T-cell (primary cell): Measurements from ENCODE around the gene IL10. TPM values are rescaled to one million over a fixed set of nuclear protein-coding genes. Genes with fewer than 3 reads are reported as not detected.
A peak's percentile ranks its signal among the peaks of the same experiment; 100 is the strongest.

Experiments
- ATAC-seq, 4 experiments: fragments of 200-7000 bp in 3 of 4; fragments of 150-1000 bp in 1 of 4; cut with Tn5 transposase; replicated peaks in 1 of 4; 1 replicate in 3 of 4; 2 replicates in 1 of 4; pipeline ENCODE4 v1.10.0; 2021; ENCODE audit warnings: moderate library complexity in 3 of 4, mild to moderate bottlenecking in 2 of 4, moderate number of reproducible peaks in 1 of 4
- CTCF ChIA-PET, 2 donors: fragments of 300-600 bp; sonication (Branson Sonifier 250); formaldehyde crosslinking; loops; one replicate each; lab custom pipeline; 2022; ENCODE audit warnings: antibody characterized with exemption in 2 of 2; lab: Charles Lee
- POLR2A ChIA-PET, 2 donors: fragments of 300-600 bp; sonication (Branson Sonifier 250); formaldehyde crosslinking; loops; one replicate each; lab custom pipeline; 2022; ENCODE audit warnings: antibody characterized with exemption in 2 of 2; lab: Charles Lee
- DNase-seq, 35 experiments: peaks; one replicate each; pipeline versions ENCODE4 v3.0.0 to v3.0.0-alpha.2; 2013 to 2023
- H3K27ac ChIP-seq: one replicate; pipeline ENCODE4 v1.5.1; 2013; ENCODE audit warnings: low read length
- H3K27me3 ChIP-seq, 2 experiments: replicated peaks in 1 of 2; 1 replicate in 1 of 2; 2 replicates in 1 of 2; pipeline versions ENCODE4 v1.6.1 to v1.7.0; 2013; ENCODE audit warnings: low read length in 1 of 2, mixed read lengths in 1 of 2; ENCODE audit not compliant: control insufficient read depth in 2 of 2, insufficient read depth in 2 of 2; ENCODE audit errors: extremely low read depth in 1 of 2
- H3K36me3 ChIP-seq, 2 donors: 1 replicate in 1 of 2; 2 replicates in 1 of 2; pipeline versions ENCODE4 v1.6.1 to v1.7.0; 2013; ENCODE audit warnings: low read length in 1 of 2; ENCODE audit not compliant: control insufficient read depth in 2 of 2, insufficient read depth in 1 of 2; ENCODE audit errors: extremely low read depth in 1 of 2
- H3K4me1 ChIP-seq, 2 experiments: 1 replicate in 1 of 2; 2 replicates in 1 of 2; pipeline versions ENCODE4 v1.6.1 to v1.7.0; 2013; ENCODE audit warnings: low read length in 2 of 2, mixed read lengths in 1 of 2; ENCODE audit not compliant: insufficient read depth in 2 of 2, control insufficient read depth in 1 of 2; ENCODE audit errors: extremely low read depth in 1 of 2
- H3K4me3 ChIP-seq, 2 donors: 1 replicate in 1 of 2; 2 replicates in 1 of 2; pipeline versions ENCODE4 v1.5.1 to v1.7.0; 2013; ENCODE audit warnings: mild to moderate bottlenecking in 2 of 2, low read length in 1 of 2, moderate library complexity in 1 of 2; ENCODE audit not compliant: control insufficient read depth in 1 of 2; ENCODE audit errors: extremely low read depth in 1 of 2
- H3K9me3 ChIP-seq: 2 replicates; pipeline ENCODE4 v1.7.0; 2013
- H3K27ac Mint-ChIP-seq, 2 donors: one replicate each; pipeline ENCODE4 v1.8.0; 2020 to 2021; ENCODE audit warnings: mild to moderate bottlenecking in 2 of 2, mixed read lengths in 2 of 2
- H3K27me3 Mint-ChIP-seq, 2 donors: one replicate each; pipeline ENCODE4 v1.8.0; 2021 to 2022; ENCODE audit warnings: mixed read lengths in 2 of 2
- H3K36me3 Mint-ChIP-seq: one replicate; pipeline ENCODE4 v1.8.0; 2021; ENCODE audit warnings: mixed read lengths
- H3K4me1 Mint-ChIP-seq, 3 donors: one replicate each; pipeline ENCODE4 v1.8.0; 2020 to 2022; ENCODE audit warnings: mixed read lengths in 3 of 3, mild to moderate bottlenecking in 1 of 3
- H3K4me3 Mint-ChIP-seq, 3 donors: one replicate each; pipeline ENCODE4 v1.8.0; 2020 to 2022; ENCODE audit warnings: mild to moderate bottlenecking in 3 of 3, mixed read lengths in 3 of 3, moderate library complexity in 3 of 3
- H3K9me3 Mint-ChIP-seq, 3 donors: one replicate each; pipeline ENCODE4 v1.8.0; 2020 to 2022; ENCODE audit warnings: mixed read lengths in 3 of 3
- WGBS: methylation state at CpG from one replicate; pipeline ENCODE4 v1.1.5; 2013; ENCODE audit warnings: missing lambda C conversion rate; ENCODE audit not compliant: insufficient coverage; 5-methylcytosine and 5-hydroxymethylcytosine counted together
- total RNA-seq, 35 experiments: library from RNA in 6 of 35; stranded (reverse) in 6 of 35; fragments of 120-200 nt in 1 of 35; gene quantifications; one replicate each; pipeline versions ENCODE4 v1.2.1 to v1.2.4 and lab custom pipeline; 2013 to 2026

IL10 gene
- total RNA-seq, 5 donors from 2014 or later (not counting 1 experiment from before 2014, with no cell fraction given), result 0.19 to 1.1 (median 0.26) TPM; not detected in 2

GRCh38 chr1:206792939-206793607 lies 20.8 kb upstream of the IL10 start:
- DNase-seq (no peak), ATAC-seq (no peak)
- H3K27ac ChIP-seq, result no peak overlapping the region
- POLR2A ChIA-PET, result interaction anchor here in 1 of 2 donors (0.5 to 0.6 kb wide), 2 partner anchors 31 to 119 kb away, joined by 4 to 8 read pairs; no protein-coding TSS in a partner anchor
- CTCF ChIA-PET, result interaction anchor here in 1 of 2 donors (1.0 kb wide), 1 partner anchor 91 kb away, joined by 3 read pairs; no protein-coding TSS in a partner anchor
- no peak overlapping the region for H3K4me3 Mint-ChIP-seq
- no peaks in the 10 kb centered on the region for H3K36me3 Mint-ChIP-seq
- no peaks in the 10 kb centered on the region for H3K9me3 ChIP-seq
- peaks cover 45 to 54% (median 46%) of the 10 kb centered on the region in 3 donors for H3K4me1 Mint-ChIP-seq
- no peaks in the 10 kb centered on the region for H3K36me3 ChIP-seq
- H3K27me3 ChIP-seq, result peaks cover 0 to 3% of the 10 kb centered on the region in 2 experiments
- H3K4me1 ChIP-seq, result peaks cover 9 to 45% of the 10 kb centered on the region in 2 experiments
- no peaks in the 10 kb centered on the region for H3K9me3 Mint-ChIP-seq
- H3K27ac Mint-ChIP-seq, result no peak overlapping the region
- H3K4me3 ChIP-seq, result no peak overlapping the region
- no peaks in the 10 kb centered on the region for H3K27me3 Mint-ChIP-seq
- 75% methylated on average over 10 of the region's 16 CpGs for WGBS

- no peak for DNase-seq
- no peak for ATAC-seq
- H3K4me1 Mint-ChIP-seq, result peaks cover 62 to 71% (median 67%) of the 10 kb centered on the region in 3 donors
- H3K9me3 Mint-ChIP-seq, result no peaks in the 10 kb centered on the region
- peaks cover 9 to 54% of the 10 kb centered on the region in 2 experiments for H3K4me1 ChIP-seq
- peak overlapping the region in 1 of 3 donors; percentile 57 for H3K4me3 Mint-ChIP-seq
- H3K36me3 Mint-ChIP-seq, result no peaks in the 10 kb centered on the region
- POLR2A ChIA-PET, result interaction anchor here in 1 of 2 donors (0.6 kb wide), 1 partner anchor 27 kb away, joined by 3 read pairs; no protein-coding TSS in a partner anchor
- no peak overlapping the region for H3K27ac Mint-ChIP-seq
- H3K27me3 Mint-ChIP-seq, result no peaks in the 10 kb centered on the region
- no peak overlapping the region for H3K4me3 ChIP-seq
- H3K27me3 ChIP-seq, result no peaks in the 10 kb centered on the region
- H3K36me3 ChIP-seq, result no peaks in the 10 kb centered on the region
- H3K27ac ChIP-seq, result no peak overlapping the region
- WGBS, result 93% methylated on average over 3 of the region's 11 CpGs
- CTCF ChIA-PET, result interaction anchor here in 1 of 2 donors (0.5 to 0.8 kb wide), 2 partner anchors 13 to 193 kb away, joined by 3 read pairs; no protein-coding TSS in a partner anchor
- no peaks in the 10 kb centered on the region for H3K9me3 ChIP-seq
Measured at GRCh38 chr1:206790502-206791250, 18.4 kb upstream of the IL10 start.

GRCh38 chr1:206788487-206789050 lies 16.3 kb upstream of the IL10 start:
- H3K36me3 Mint-ChIP-seq, result no peaks in the 10 kb centered on the region
- DNase-seq (no peak), ATAC-seq (no peak)
- Histone ChIP-seq H3K9me3 (no peaks in the 10 kb centered on the region), H3K4me3 (no peak overlapping the region), H3K27ac (no peak overlapping the region), H3K4me1 (peaks cover 16 to 64% of the 10 kb centered on the region in 2 experiments), H3K27me3 (no peaks in the 10 kb centered on the region), H3K36me3 (no peaks in the 10 kb centered on the region)
- H3K4me1 Mint-ChIP-seq, result peaks cover 69 to 78% (median 73%) of the 10 kb centered on the region in 3 donors
- no peak overlapping the region for H3K27ac Mint-ChIP-seq
- no CpG with 5 or more reads among the region's 3 CpGs for WGBS
- ChIA-PET CTCF (interaction anchor here in 1 of 2 donors (0.8 to 1.6 kb wide), 2 partner anchors 10 to 15 kb away, joined by 3 to 5 read pairs; no protein-coding TSS in a partner anchor), POLR2A (no interaction called here)
- H3K9me3 Mint-ChIP-seq, result no peaks in the 10 kb centered on the region
- no peak overlapping the region for H3K4me3 Mint-ChIP-seq
- no peaks in the 10 kb centered on the region for H3K27me3 Mint-ChIP-seq

GRCh38 chr1:206787891-206788290 lies 15.6 kb upstream of the IL10 start:
- Mint-ChIP-seq H3K9me3 (no peaks in the 10 kb centered on the region), H3K36me3 (no peaks in the 10 kb centered on the region), H3K27me3 (no peaks in the 10 kb centered on the region), H3K27ac (no peak overlapping the region), H3K4me1 (peaks cover 73 to 83% (median 78%) of the 10 kb centered on the region in 3 donors), H3K4me3 (no peak overlapping the region)
- 97% methylated on average over 4 of the region's 5 CpGs for WGBS
- Histone ChIP-seq H3K27me3 (no peaks in the 10 kb centered on the region), H3K4me1 (peaks cover 20 to 65% of the 10 kb centered on the region in 2 experiments), H3K4me3 (no peak overlapping the region), H3K36me3 (no peaks in the 10 kb centered on the region), H3K27ac (no peak overlapping the region), H3K9me3 (no peaks in the 10 kb centered on the region)
- POLR2A ChIA-PET, result no interaction called here
- CTCF ChIA-PET, result no interaction called here
- ATAC-seq, result no peak
- DNase-seq, result no peak

GRCh38 chr1:206786212-206786886 lies 14.1 kb upstream of the IL10 start:
- Histone ChIP-seq H3K27ac (no peak overlapping the region), H3K9me3 (no peaks in the 10 kb centered on the region), H3K4me3 (no peak overlapping the region), H3K27me3 (no peaks in the 10 kb centered on the region), H3K36me3 (no peaks in the 10 kb centered on the region), H3K4me1 (peaks cover 19 to 57% of the 10 kb centered on the region in 2 experiments)
- Mint-ChIP-seq H3K4me3 (no peak overlapping the region), H3K36me3 (no peaks in the 10 kb centered on the region), H3K9me3 (no peaks in the 10 kb centered on the region), H3K4me1 (peaks cover 70 to 78% (median 76%) of the 10 kb centered on the region in 3 donors), H3K27ac (peak overlapping the region in 1 of 2 donors; percentile 7), H3K27me3 (no peaks in the 10 kb centered on the region)
- ChIA-PET POLR2A (no interaction called here), CTCF (interaction anchor here (0.7 to 1.4 kb wide), 6 partner anchors 16 to 63 kb away, joined by 3 to 4 read pairs (median 3); partner anchors contain the start of gene IL19 (in 1 of the 2))
- DNase-seq (no peak), ATAC-seq (no peak)
- WGBS, result 17% methylated on average over 1 of the region's 5 CpGs
